ENCODE measurements around the gene DCTN5.

DCTN5 gene

DNA sequence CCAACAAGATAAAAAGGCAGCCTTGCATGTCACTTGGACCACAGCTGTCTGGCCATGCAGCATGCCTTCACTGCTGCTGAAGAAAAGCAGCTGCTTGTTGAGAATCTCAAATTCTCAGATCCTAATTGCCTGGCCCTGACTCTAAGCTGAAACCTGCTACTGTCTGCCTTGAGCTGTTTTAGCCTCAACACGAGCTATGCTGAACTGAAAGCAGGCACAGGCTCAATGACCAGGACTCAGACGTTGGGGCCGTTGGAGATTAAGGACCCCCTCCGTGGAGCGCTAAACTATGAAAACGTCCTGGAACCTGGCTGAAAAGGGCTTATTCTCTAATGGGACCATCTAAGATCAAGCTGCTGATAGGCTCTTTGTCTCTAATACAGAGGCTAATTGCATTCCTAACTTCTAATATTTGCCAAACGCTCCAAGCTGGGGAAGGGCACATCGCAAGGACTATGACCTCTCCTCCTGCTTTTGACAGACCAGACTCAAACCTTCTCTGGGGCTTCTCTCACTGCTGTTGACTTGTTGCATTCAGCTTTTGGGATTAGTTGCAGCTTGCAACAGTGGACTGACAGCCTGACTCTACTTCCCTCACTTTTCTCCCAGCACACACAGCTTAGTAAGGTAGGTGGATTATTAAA lies 32.8 kb downstream of the DCTN5 start:
- TF ChIP-seq CTCF (conservative IDR thresholded peaks at IDR 0.05; ENCODE audit: low read depth, low read length): no peak
- Histone ChIP-seq H3K27ac (no peak overlapping the region), H4K20me1 (ENCODE audit: insufficient read depth) (no peaks in the 10 kb centered on the region), H3K79me2 (ENCODE audit: insufficient read depth, low read depth) (peaks cover 4% of the 10 kb centered on the region), H2AFZ (ENCODE audit: low read depth) (no peak overlapping the region), H3K27me3 (ENCODE audit: insufficient read depth, low read depth) (no peaks in the 10 kb centered on the region), H3K4me1 (ENCODE audit: low read depth, poor library complexity, severe bottlenecking) (peaks cover 8% of the 10 kb centered on the region), H3K4me2 (no peak overlapping the region), H3K36me3 (ENCODE audit: insufficient read depth) (no peaks in the 10 kb centered on the region), H3K9ac (no peak overlapping the region), H3K4me3 (IDR thresholded peaks at IDR 0.05; ENCODE audit: insufficient read depth, low read depth, low read length) (no peak overlapping the region)

DNA sequence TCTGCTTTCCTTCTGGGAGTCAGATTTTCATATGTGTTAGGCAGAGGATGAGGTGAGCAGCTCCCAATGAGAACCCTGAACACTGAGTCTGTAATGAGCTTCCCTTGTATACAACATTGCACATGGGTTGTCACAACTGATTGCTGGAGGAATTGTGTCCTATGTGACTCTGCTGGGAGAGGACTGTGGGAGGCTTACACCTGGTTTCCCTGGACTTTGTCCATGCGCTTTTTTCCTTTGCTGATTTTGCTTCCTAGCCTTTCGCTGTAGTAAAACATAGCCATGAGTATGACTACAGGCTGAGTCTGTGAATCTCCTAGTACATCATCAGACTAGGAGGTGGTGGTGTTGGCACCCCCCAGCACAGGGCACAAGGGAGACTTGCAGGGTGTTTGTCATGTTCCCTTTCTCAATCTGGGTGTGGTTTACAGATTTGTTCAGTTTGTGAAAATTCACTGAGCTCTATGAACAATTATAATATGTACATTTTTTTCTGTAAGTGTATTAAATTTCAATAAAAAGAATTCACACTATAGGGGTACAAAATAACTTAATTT lies 35.7 kb downstream of the DCTN5 start:
- Histone ChIP-seq H3K27me3 (ENCODE audit: insufficient read depth, low read depth) (no peaks in the 10 kb centered on the region), H3K79me2 (ENCODE audit: insufficient read depth, low read depth) (peaks cover 33% of the 10 kb centered on the region), H3K4me1 (ENCODE audit: low read depth, poor library complexity, severe bottlenecking) (peaks cover 28% of the 10 kb centered on the region), H3K27ac (no peak overlapping the region), H3K36me3 (ENCODE audit: insufficient read depth) (peaks cover 15% of the 10 kb centered on the region; the same call in 1 of the 2 replicates), H4K20me1 (ENCODE audit: insufficient read depth) (0 out of 2 replicates have a peak, but pooled peaks cover 8% of the 10 kb centered on the region), H2AFZ (ENCODE audit: low read depth) (no peak overlapping the region), H3K4me3 (IDR thresholded peaks at IDR 0.05; ENCODE audit: insufficient read depth, low read depth, low read length) (no peak overlapping the region), H3K4me2 (no peak overlapping the region), H3K9ac (no peak overlapping the region)
- TF ChIP-seq CTCF (conservative IDR thresholded peaks at IDR 0.05; ENCODE audit: low read depth, low read length): no peak

DNA sequence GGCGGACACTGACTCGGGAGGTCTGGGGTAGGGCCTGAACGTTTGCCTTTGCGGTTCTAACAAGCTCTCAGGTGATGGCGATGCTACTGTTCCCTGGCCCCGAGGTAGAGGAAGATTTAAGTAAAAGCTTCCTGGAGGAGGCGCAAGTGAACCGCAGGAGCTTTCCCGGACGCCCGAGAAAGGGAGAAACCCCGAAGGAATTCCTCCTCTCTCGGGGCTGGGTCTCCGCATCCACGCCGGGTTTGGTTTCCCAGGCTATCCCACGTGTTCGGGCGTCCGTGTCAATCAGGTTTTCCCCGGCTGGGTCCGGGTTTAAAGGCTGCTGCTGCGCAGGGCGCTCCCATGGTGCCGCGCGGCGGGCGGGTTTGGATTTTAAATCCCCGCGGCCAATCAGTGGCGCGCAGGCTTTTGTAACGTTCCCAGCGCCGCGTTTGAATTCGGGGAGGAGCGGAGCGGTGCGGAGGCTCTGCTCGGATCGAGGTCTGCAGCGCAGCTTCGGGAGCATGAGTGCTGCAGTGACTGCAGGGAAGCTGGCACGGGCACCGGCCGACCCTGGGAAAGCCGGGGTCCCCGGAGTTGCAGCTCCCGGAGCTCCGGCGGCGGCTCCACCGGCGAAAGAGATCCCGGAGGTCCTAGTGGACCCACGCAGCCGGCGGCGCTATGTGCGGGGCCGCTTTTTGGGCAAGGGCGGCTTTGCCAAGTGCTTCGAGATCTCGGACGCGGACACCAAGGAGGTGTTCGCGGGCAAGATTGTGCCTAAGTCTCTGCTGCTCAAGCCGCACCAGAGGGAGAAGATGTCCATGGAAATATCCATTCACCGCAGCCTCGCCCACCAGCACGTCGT lies 37.4 kb downstream of the DCTN5 start, which contains the start of gene PLK1:
TSS of gene PLK1 (plus strand) at position 460 of the 844 bp plus-strand sequence. CDS start at position 504, 44 bp downstream.
- peaks cover 30% of the 10 kb centered on the region for H3K4me1 ChIP-seq (ENCODE audit: low read depth, poor library complexity, severe bottlenecking)
- 0 out of 2 replicates have a peak, but pooled peaks cover 8% of the 10 kb centered on the region for H4K20me1 ChIP-seq (ENCODE audit: insufficient read depth)
- peak within 1 kb of the TSS; percentile 46 for H3K27ac ChIP-seq
- H3K36me3 ChIP-seq (ENCODE audit: insufficient read depth): peaks cover 25% of the 10 kb centered on the region; the same call in 1 of the 2 replicates
- no peaks in the 10 kb centered on the region for H3K27me3 ChIP-seq (ENCODE audit: insufficient read depth, low read depth)
- peak within 1 kb of the TSS; percentile 65 for H3K4me3 ChIP-seq (IDR thresholded peaks at IDR 0.05; ENCODE audit: insufficient read depth, low read depth, low read length)
- H3K79me2 ChIP-seq (ENCODE audit: insufficient read depth, low read depth): peaks cover 45% of the 10 kb centered on the region
- no peak for TF ChIP-seq CTCF (conservative IDR thresholded peaks at IDR 0.05; ENCODE audit: low read depth, low read length)
- H3K4me2 ChIP-seq: peak within 1 kb of the TSS; percentile 61
- peak within 1 kb of the TSS; percentile 67 for H3K9ac ChIP-seq
- H2AFZ ChIP-seq (ENCODE audit: low read depth): peak within 1 kb of the TSS; percentile 52

DNA sequence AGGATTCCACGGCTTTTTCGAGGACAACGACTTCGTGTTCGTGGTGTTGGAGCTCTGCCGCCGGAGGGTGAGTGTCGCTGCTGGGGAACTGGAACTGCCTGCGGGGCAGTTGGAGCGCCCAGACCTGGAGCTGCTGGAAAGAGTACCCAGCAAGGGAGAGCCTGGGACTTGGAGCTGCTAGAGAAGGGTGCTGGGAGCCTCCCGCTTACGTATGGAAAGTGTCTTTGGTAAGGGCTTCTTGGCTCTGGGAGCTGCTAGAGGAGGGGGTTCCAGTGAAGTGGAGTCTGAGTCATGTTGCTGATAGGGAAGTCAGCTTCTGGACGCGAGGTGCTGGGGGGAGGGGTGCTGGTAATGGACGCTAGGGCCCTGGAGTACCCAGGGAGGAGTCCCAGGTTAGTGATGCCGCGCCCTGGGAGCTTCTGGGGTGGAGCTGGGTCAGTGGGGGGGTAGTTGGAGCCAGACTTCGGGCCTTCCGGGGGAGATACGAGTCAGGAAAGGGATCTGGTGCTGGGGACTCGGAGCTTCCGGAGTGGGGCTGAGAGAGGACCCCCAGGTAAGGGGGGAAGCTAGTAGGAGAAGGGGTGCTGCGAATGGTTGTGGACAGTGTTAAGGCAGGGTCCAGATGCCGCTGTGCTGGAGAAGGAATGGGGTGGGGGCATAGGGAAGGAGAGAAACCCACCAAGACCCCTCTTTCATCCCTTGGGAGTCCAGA lies 38.2 kb downstream of the DCTN5 start:
- Histone ChIP-seq H3K9ac (peak overlapping the region; percentile 67), H3K36me3 (ENCODE audit: insufficient read depth) (peaks cover 29% of the 10 kb centered on the region; the same call in 1 of the 2 replicates), H3K79me2 (ENCODE audit: insufficient read depth, low read depth) (peaks cover 49% of the 10 kb centered on the region), H4K20me1 (ENCODE audit: insufficient read depth) (0 out of 2 replicates have a peak, but pooled peaks cover 8% of the 10 kb centered on the region), H3K4me2 (peak overlapping the region; percentile 61), H3K27me3 (ENCODE audit: insufficient read depth, low read depth) (no peaks in the 10 kb centered on the region), H3K4me3 (IDR thresholded peaks at IDR 0.05; ENCODE audit: insufficient read depth, low read depth, low read length) (peak overlapping the region; percentile 65), H3K27ac (peak overlapping the region; percentile 46), H2AFZ (ENCODE audit: low read depth) (peak overlapping the region; percentile 52), H3K4me1 (ENCODE audit: low read depth, poor library complexity, severe bottlenecking) (peaks cover 30% of the 10 kb centered on the region)
- no peak for TF ChIP-seq CTCF (conservative IDR thresholded peaks at IDR 0.05; ENCODE audit: low read depth, low read length)

All from KMS-11 (cell line).